SU-DHL-6 (cell line): ENCODE results near the gene DDX46.
A peak's percentile ranks its signal among the peaks of the same experiment; 100 is the strongest.

ENCODE experiments used
- H2AFZ ChIP-seq: fragments of 200-600 bp; sonication (generic); 2 replicates; pipeline ENCODE4 v1.6.1; 2014; ENCODE audit warnings: low read depth, mild to moderate bottlenecking, moderate library complexity, mixed read lengths, antibody characterized with exemption, low read length; ENCODE audit not compliant: severe bottlenecking
- H3F3A ChIP-seq: fragments of 200-600 bp; shearing (Covaris generic); 2 replicates; pipeline ENCODE4 v1.6.0; 2016; ENCODE audit warnings: antibody characterized with exemption, mild to moderate bottlenecking; ENCODE audit not compliant: insufficient read depth
- H3K27ac ChIP-seq: fragments of 200-600 bp; sonication (generic); 2 replicates; pipeline ENCODE4 v1.5.1; 2016; ENCODE audit warnings: low read depth, mild to moderate bottlenecking, low read length, moderate library complexity, mixed read lengths
- H3K27me3 ChIP-seq: fragments of 200-600 bp; sonication (generic), shearing (Covaris generic); 2 replicates; pipeline ENCODE4 v1.6.0; 2014; ENCODE audit warnings: mild to moderate bottlenecking, low read length
- H3K36me3 ChIP-seq: fragments of 200-600 bp; sonication (generic); 2 replicates; pipeline ENCODE4 v1.6.1; 2014; ENCODE audit warnings: mild to moderate bottlenecking, low read length, mixed read lengths
- H3K4me2 ChIP-seq: fragments of 300-600, 200-600 bp; shearing (Covaris generic), sonication (generic); 2 replicates; pipeline ENCODE4 v1.6.0; 2014; ENCODE audit warnings: low read length, low read depth, mild to moderate bottlenecking; ENCODE audit not compliant: poor library complexity, severe bottlenecking
- H3K4me3 ChIP-seq: fragments of 200-600 bp; sonication (generic); 2 replicates; pipeline ENCODE4 v1.5.1; 2014; ENCODE audit warnings: antibody characterized with exemption, low read length, mild to moderate bottlenecking, mixed read lengths; ENCODE audit not compliant: insufficient read depth, poor library complexity, severe bottlenecking
- H3K79me2 ChIP-seq: fragments of 200-600 bp; sonication (generic); 2 replicates; pipeline ENCODE4 v1.6.1; 2014; ENCODE audit warnings: mild to moderate bottlenecking, low read length, moderate library complexity; ENCODE audit not compliant: insufficient read depth
- H3K9ac ChIP-seq: fragments of 200-600 bp; sonication (generic); 2 replicates; pipeline ENCODE4 v1.7.0; 2014; ENCODE audit warnings: mild to moderate bottlenecking, low read length
- H3K9me2 ChIP-seq: fragments of 200-600 bp; sonication (generic); replicated peaks from 2 replicates; pipeline ENCODE4 v1.6.1; 2014; ENCODE audit warnings: low read length; ENCODE audit not compliant: insufficient read depth
- H3K9me3 ChIP-seq: fragments of 200-600 bp; sonication (generic); 2 replicates; pipeline ENCODE4 v1.6.1; 2014; ENCODE audit warnings: low read length, mixed read lengths; ENCODE audit not compliant: insufficient read depth
- H4K20me1 ChIP-seq: fragments of 200-600 bp; sonication (generic); 2 replicates; pipeline ENCODE4 v1.6.1; 2014; ENCODE audit warnings: low read depth, mild to moderate bottlenecking, antibody characterized with exemption, low read length, moderate library complexity, mixed read lengths
- EZH2phosphoT487 ChIP-seq: fragments of 200-600 bp; sonication (generic), shearing (Covaris generic); conservative IDR thresholded peaks from 2 replicates; pipeline ENCODE4 v1.6.1; 2018; ENCODE audit warnings: mild to moderate bottlenecking, antibody characterized with exemption, low read length, moderate library complexity, mixed read lengths
- TF ChIP-seq, protein P1 (sequence below): fragments of 200-600 bp; sonication (generic); IDR thresholded peaks from one replicate; pipeline ENCODE4 v1.5.1; 2017; ENCODE audit warnings: antibody characterized with exemption, mild to moderate bottlenecking, low read length, moderate library complexity; ENCODE audit not compliant: insufficient read depth, poor library complexity, severe bottlenecking

DDX46 gene

DNA sequence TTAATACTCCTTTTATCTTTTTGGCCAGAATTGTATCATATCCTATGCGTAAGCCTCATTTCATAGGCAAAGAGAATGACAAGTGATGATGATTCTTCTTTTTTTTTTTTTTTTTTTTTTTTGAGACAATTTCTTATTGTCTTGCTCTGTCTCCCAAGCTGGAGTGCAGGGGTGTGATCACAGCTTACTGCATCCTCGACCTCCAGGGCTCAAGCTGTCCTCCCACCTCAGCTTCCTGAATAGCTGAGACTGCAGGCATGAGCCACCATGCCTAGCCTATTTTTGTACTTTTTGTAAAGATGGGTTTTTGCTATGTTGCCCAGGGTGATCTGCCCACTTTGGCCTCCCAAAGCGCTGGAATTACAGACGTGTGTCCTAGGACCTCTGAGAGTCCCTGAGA is 45.2 kb downstream of the DDX46 start:
- Histone ChIP-seq H2AFZ (no peak overlapping the region), H3K9me3 (no peaks in the 10 kb centered on the region), H3K27me3 (no peaks in the 10 kb centered on the region), H3K79me2 (peaks cover 9% of the 10 kb centered on the region; the same call in 1 of the 2 replicates), H3K9me2 (no peaks in the 10 kb centered on the region), H3K4me2 (no peak overlapping the region), H3K9ac (no peak overlapping the region), H3K27ac (no peak overlapping the region), H3K4me3 (no peak overlapping the region), H3K36me3 (peaks cover 21% of the 10 kb centered on the region), H3F3A (peaks cover 6% of the 10 kb centered on the region; the same call in 1 of the 2 replicates), H4K20me1 (no peaks in the 10 kb centered on the region)
- TF ChIP-seq EZH2phosphoT487 = no peak
- TF ChIP-seq, protein P1, sequence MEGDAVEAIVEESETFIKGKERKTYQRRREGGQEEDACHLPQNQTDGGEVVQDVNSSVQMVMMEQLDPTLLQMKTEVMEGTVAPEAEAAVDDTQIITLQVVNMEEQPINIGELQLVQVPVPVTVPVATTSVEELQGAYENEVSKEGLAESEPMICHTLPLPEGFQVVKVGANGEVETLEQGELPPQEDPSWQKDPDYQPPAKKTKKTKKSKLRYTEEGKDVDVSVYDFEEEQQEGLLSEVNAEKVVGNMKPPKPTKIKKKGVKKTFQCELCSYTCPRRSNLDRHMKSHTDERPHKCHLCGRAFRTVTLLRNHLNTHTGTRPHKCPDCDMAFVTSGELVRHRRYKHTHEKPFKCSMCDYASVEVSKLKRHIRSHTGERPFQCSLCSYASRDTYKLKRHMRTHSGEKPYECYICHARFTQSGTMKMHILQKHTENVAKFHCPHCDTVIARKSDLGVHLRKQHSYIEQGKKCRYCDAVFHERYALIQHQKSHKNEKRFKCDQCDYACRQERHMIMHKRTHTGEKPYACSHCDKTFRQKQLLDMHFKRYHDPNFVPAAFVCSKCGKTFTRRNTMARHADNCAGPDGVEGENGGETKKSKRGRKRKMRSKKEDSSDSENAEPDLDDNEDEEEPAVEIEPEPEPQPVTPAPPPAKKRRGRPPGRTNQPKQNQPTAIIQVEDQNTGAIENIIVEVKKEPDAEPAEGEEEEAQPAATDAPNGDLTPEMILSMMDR = no peak

DNA sequence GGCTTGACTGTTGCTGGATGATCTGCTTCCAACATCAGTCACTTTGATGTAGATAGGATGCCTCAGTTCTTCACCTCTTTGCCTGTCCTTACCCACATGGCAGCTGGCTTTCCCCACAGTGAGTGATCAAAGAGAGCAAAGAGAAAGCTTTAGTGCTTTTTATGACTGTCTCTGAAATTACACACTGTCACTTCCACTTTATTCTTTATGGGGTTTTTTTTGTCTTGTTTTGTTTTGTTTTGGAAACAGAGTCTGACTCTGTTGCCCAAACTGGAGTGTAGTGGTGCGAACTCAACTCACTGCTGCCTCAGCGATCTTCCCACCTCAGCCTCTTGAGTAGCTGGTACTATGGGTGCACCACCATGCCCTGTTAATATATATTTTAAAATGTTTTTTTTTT is 54.8 kb downstream of the DDX46 start:
- Histone ChIP-seq H3K79me2 (peaks cover 10% of the 10 kb centered on the region), H3F3A (peaks cover 30% of the 10 kb centered on the region), H3K9ac (no peak overlapping the region), H3K9me3 (no peaks in the 10 kb centered on the region), H3K27me3 (no peaks in the 10 kb centered on the region), H4K20me1 (no peaks in the 10 kb centered on the region), H3K36me3 (peaks cover 35% of the 10 kb centered on the region), H3K9me2 (no peaks in the 10 kb centered on the region), H2AFZ (no peak overlapping the region), H3K4me2 (peak overlapping the region; percentile 86), H3K27ac (peak overlapping the region; percentile 93), H3K4me3 (no peak overlapping the region)
- no peak for TF ChIP-seq EZH2phosphoT487
- TF ChIP-seq, protein P1 = no peak

DNA sequence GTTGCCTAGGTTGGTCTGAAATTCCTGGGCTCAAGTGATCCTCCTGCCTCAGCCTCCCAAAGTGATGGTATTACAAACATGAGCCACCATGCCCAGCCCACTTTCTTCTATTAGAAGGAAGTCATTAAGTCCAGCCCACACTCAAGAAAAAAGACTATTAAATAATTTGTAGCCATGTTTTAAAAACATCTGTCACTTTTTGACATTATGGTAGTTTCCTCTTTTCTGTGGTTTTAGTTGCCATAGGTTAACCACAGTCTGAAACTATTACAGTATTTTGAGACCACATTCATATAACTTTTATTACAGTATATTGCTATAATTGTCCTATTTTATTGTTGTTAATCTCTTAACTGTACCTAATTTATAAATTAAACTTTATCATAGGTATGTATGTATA is 55.2 kb downstream of the DDX46 start:
- Histone ChIP-seq H3K36me3 (peaks cover 34% of the 10 kb centered on the region), H3K79me2 (peaks cover 10% of the 10 kb centered on the region), H3K4me2 (peak overlapping the region; percentile 86), H3K9ac (no peak overlapping the region), H3K27ac (peak overlapping the region; percentile 93), H3K9me3 (no peaks in the 10 kb centered on the region), H3K9me2 (no peaks in the 10 kb centered on the region), H4K20me1 (no peaks in the 10 kb centered on the region), H2AFZ (no peak overlapping the region), H3F3A (peaks cover 30% of the 10 kb centered on the region), H3K27me3 (no peaks in the 10 kb centered on the region), H3K4me3 (peak overlapping the region; percentile 24)
- TF ChIP-seq, protein P1 = no peak
- no peak for TF ChIP-seq EZH2phosphoT487

DNA sequence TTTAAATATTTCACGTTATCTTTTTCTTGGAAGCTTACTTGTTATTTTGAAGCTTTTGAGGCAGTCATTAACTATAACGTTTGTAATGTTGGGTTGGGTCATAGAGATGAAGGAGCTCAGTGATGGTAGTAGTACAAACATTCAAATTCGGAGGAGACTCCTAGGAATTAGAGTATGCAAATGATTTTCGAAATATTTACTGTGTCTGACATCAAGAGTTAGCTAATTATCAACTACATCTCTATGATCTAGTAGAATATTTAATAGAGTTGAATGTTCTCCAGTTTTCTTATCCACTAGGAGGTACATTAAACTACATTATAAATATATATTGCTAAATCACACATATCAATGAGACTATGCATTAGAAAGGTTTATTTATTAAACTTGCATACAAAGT is 58.4 kb downstream of the DDX46 start:
- no peak for TF ChIP-seq EZH2phosphoT487
- Histone ChIP-seq H3K36me3 (peaks cover 37% of the 10 kb centered on the region), H3K4me3 (no peak overlapping the region), H3K27me3 (no peaks in the 10 kb centered on the region), H3F3A (peaks cover 19% of the 10 kb centered on the region), H3K4me2 (no peak overlapping the region), H3K9ac (no peak overlapping the region), H3K79me2 (peaks cover 10% of the 10 kb centered on the region), H2AFZ (no peak overlapping the region), H3K9me2 (no peaks in the 10 kb centered on the region), H3K27ac (no peak overlapping the region), H3K9me3 (no peaks in the 10 kb centered on the region), H4K20me1 (no peaks in the 10 kb centered on the region)
